GM10266 (cell line): Measurements from ENCODE around the gene NR1H3.
"Not testable (repeated sequence)": the region's sequence is repeated elsewhere in the genome, so short reads cannot be mapped to it uniquely, and the experiment has no call there.

Experiments
- DNase-seq: peaks from one replicate; pipeline ENCODE4 v3.0.0; 2012; ENCODE audit errors: extremely low spot score
- CTCF ChIP-seq: IDR thresholded peaks from 2 replicates; pipeline ENCODE4 v1.5.1; 2012; ENCODE audit warnings: mild to moderate bottlenecking, low read depth; ENCODE audit not compliant: control insufficient read depth, insufficient read depth; ENCODE audit errors: missing control alignments

The NR1H3 gene

DNA sequence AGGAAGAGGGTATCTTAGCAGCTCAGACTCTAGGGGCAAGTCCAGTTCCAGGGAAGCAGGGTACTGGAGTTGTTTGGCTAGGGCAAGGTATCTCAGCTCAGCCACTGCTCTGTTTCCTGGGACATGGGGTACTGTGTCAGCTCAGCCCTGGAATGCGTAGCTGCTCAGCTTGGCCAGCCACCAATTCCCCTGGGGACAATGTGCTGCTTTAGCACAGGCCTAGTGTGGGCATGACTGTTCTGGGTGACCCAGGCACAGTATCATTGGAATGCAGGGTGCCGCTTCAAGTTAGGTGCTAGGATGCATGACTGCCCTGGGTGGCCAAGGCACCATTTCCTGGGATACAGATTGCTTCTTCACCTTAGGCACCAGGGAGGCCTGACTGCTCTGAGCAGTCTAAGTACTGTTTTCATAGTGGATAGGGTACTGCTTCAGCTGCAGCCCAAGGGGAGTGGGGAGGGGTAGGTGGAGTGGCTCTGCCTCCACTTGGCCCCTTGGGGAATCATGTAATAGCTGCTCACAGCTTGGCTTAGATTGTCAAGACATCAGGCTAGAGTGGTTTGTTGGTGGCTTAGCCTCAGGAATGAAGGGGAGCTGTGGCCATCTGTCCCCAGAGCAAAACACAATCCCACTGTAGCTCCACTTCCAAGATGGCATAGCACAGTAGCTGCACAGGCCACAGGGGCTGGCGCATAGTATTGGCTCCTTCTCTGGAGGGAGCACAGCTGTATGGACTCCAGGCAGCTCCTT is 48.1 kb downstream of the NR1H3 start:
- no peak for DNase-seq
- no peak for TF ChIP-seq CTCF

GRCh38 chr11:47306484-47306844 is 48.7 kb downstream of the NR1H3 start:
- TF ChIP-seq CTCF: no peak
- no peak for DNase-seq

DNA sequence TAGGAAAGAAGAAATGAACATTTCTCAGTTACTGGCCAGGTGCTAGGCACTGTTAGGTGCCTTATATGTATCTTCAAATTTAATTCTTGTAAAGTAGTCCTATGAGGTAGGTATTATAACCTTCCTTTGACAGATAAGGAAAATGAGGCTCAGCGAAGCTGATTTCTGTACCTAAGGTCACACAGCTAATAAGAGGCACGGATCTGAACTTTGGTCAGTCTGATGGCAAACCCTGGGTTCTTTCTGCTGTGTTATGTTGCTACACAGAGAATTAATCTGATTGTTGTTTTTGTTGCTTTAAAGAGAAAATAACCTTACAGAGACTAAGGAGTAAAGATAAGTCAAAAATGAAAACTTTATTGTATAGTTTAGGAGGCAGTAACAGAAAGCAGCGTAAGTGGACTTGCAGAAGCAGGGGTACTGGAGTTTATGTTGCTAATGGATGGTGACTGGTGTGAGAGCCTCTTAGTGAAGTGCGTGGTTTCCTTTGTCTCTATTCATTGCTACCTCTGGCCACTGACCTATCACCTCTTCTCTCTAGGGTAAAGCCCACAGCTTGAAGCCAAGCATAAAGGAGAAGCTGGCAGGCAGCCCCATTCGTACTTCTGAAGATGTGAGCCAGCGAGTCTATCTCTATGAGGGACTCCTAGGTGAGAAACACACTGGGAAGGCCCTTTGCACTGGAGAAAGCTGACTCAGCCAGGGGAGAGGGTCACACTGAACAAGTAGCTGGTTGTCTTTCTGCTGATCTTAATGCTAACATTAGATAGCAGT is 50.4 kb downstream of the NR1H3 start:
- DNase-seq: no peak
- no peak for TF ChIP-seq CTCF

DNA sequence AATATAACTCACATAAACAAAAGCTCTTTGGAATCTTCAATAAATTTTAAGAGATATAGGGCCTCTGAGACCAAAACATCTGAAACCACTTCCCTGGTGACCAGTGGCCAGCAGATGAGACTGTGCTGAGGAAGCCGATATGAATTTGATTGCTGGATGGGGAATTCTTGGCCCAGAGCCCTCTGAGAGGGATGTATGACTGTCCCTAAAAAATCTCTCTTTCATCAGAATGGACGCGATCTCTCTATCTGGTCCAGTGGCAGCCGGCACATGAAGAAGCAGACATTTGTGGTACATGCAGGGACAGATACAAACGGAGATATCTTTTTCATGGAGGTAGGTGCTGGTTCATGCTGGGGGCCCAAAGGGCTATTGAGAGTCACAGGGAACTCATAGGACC is 57.2 kb downstream of the NR1H3 start:
- no peak for TF ChIP-seq CTCF
- DNase-seq: no peak

- DNase-seq: not testable (repeated sequence)
Measured at GRCh38 chr11:47316501-47316900, 58.7 kb downstream of the NR1H3 start.

DNA sequence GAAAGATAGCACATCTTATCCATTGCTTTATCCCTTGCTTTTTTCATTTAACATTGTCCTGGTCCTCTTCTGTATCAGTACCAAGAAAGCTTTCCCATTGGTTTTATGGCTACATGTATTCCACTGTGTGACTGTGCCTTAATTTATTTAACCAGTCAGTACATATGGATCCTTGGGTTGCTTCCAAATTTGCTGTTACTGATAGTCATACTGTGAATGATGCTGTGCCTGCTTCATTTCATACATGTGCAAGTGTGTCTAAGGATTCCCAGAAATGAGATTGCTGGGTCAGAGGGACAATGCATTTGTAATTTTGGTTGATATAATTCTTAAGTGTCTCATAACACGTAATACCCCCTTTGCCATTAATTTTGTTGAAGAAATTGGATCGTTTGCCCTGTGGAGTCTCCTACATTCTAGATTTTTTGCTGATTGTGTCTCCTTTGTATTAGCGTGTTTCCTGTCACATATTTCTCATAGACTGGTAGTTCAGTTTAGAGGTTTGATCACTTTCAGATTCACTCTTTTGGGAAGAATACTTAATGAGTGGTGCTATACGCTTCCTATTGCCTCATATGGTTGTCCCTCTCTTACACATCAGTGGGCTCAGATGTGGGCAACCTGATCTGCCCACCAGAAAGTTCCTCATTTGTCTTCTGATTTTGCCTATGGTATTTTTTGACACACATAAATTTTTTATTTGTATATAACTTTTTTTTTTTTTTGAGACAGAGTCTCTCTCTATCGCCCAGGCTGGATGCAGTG is 59.5 kb downstream of the NR1H3 start:
- no peak for TF ChIP-seq CTCF

GRCh38 chr11:47318166-47318565 is 60.4 kb downstream of the NR1H3 start:
- DNase-seq: no peak
- no peak for TF ChIP-seq CTCF

More for the DNA sequence above, 59.5 kb downstream of the NR1H3 start:
- peak; percentile 63 for DNase-seq
